Choroid plexus epithelial cell (primary cell): ENCODE data around the gene PTCSC3.

ENCODE experiments used
- DNase-seq: peaks from one replicate; pipeline ENCODE4 v3.0.0-alpha.2; 2010; ENCODE audit warnings: low read depth
- H3K4me3 ChIP-seq: 2 replicates; pipeline ENCODE4 v1.5.1; 2011; ENCODE audit warnings: low read depth, mild to moderate bottlenecking, control low read depth, low read length, moderate library complexity
- TF ChIP-seq, protein P1 (sequence below): conservative IDR thresholded peaks from 2 replicates; pipeline ENCODE4 v1.5.1; 2011; ENCODE audit warnings: low read depth, mild to moderate bottlenecking, control low read depth, inconsistent platforms, low read length, moderate library complexity

PTCSC3 gene

DNA sequence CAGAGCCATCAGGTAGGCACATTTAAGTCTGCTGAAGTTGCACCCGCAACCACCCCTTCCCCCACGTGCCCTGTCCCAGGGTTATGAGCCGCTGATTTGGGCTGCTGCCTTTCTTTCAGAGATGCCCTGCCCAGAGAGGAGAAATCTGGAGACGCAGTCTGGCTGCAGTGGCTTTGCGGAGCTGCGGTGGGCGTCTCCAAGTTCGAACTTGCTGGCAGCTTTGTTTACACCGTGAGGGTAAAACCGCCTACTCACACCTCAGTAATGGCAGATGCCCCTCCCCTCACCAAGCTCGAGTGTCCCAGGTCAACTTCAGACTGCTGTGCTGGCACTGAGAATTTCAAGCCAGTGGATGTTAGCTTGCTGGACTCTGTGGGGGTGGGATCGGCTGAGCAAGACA is 14.7 kb downstream of the PTCSC3 start:
- no peak overlapping the region for H3K4me3 ChIP-seq
- DNase-seq, result no peak
- TF ChIP-seq, protein P1, sequence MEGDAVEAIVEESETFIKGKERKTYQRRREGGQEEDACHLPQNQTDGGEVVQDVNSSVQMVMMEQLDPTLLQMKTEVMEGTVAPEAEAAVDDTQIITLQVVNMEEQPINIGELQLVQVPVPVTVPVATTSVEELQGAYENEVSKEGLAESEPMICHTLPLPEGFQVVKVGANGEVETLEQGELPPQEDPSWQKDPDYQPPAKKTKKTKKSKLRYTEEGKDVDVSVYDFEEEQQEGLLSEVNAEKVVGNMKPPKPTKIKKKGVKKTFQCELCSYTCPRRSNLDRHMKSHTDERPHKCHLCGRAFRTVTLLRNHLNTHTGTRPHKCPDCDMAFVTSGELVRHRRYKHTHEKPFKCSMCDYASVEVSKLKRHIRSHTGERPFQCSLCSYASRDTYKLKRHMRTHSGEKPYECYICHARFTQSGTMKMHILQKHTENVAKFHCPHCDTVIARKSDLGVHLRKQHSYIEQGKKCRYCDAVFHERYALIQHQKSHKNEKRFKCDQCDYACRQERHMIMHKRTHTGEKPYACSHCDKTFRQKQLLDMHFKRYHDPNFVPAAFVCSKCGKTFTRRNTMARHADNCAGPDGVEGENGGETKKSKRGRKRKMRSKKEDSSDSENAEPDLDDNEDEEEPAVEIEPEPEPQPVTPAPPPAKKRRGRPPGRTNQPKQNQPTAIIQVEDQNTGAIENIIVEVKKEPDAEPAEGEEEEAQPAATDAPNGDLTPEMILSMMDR, result no peak

DNA sequence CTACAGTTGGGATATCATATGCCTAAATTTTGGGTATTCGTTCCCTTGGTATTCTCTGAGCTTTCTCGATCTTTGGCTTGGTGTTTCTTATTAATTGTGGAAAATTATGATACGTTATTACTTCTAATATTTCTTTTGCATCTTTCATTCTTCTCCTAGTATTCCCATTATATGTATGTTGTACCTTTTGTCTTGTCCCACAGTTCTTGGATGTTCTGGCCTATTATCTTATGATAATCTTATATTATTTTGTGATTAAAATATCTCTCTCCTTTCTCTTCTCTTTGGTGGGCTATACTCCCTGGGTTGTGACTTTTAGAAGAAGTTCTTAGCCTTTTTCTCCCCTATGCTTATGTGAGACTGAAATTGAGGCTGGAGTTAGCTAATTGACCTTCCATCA is 25.2 kb downstream of the PTCSC3 start:
- no peak for DNase-seq
- TF ChIP-seq, protein P1, result no peak
- H3K4me3 ChIP-seq, result no peak overlapping the region

DNA sequence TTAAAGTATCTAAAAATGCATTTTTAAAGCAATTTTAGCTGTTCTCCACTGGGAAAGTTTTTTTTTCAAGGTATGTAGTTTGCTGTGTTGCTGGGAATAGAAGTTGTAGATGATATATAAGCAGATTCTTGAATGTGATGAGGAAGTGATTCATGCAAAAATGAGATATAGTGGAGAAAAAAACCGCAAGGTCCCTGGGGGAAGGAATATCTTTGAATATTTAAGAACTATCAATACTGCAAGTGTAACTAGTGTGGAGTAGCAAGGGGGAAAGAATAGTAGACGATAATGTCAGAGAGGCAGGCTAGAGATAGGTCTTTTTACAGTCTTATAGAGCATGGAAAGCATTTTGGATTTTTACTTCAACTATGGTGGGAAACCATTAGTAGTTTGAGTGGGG is 42.5 kb downstream of the PTCSC3 start:
- TF ChIP-seq, protein P1, result no peak
- DNase-seq, result no peak

DNA sequence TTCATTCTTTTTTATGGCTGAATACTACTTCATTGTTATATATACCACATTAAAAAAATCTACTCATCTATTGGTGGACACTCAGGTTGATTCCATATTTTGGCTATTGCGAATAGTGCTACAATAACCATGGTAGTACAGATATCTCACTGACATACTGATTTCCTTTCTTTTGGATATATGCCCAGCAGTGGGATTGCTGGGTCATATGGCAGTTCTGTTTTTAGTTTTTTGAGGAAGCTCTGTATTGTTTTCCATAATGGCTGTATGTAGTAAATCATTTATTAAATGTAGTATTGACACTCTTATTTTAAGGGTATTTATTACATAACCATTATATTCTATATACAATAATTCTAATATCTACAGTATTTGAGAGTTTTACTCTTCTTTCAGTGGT is 43.7 kb downstream of the PTCSC3 start:
- DNase-seq, result no peak
- TF ChIP-seq, protein P1, result no peak
- H3K4me3 ChIP-seq, result no peak overlapping the region

More for the DNA sequence above, 42.5 kb downstream of the PTCSC3 start:
- H3K4me3 ChIP-seq, result no peak overlapping the region

DNA sequence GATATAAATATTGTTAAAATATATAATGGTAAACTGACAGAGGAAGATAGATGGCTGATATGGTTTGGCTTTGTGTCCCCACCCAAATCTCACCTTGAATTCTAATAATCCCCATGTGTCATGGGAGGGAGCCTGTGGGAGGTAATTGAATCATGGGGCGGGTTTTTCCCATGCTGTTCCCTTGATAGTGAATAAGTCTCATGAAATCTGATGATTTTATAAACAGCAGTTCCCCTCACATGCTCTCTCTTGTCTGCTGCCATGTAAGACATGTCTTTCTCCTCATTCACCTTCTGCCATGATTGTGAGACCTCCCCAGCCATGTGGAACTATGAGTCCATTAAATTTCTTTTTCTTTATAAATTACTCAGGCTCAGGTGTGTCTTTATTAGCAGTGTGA is 46.3 kb downstream of the PTCSC3 start:
- DNase-seq, result no peak
- TF ChIP-seq, protein P1, result no peak
- H3K4me3 ChIP-seq, result no peak overlapping the region

DNA sequence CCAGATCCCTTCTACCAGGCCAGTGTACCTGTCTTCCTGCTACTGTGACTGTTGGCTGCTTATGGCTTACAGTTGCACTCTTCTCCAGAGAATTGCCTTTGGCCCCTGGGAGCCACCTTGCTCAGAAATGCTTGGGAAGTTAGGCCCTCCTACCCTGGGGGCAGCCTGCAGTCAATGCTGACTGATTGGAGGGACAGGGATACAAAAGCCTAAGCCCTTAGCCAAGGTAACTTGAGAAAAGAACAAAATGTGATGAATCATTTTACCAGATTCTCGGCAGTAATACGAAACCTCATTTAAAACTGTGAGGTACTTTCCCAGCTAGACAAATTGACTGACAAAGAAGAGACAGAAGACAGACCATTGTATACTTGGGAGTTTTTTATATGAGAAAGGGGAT is 47.3 kb downstream of the PTCSC3 start:
- no peak overlapping the region for H3K4me3 ChIP-seq
- TF ChIP-seq, protein P1, result no peak
- no peak for DNase-seq

DNA sequence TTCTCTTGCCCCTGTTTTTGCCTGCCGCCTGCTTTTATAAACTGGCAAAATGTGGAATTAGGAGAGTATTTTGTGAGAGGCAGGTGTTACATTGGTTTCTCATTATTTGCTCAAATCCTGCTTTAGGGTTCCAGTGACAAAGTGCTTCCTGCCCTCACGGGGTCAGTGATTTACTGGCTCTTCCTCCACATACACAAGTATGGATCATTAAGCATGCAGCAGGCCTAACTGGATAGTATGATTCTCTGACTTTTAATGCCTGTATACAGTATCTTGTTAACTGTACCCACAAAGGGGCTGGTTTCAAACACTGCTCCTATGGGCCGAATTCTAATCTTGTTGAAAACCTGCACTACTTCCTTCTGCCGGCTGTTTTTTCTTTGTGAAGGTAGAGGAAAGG is 63.2 kb downstream of the PTCSC3 start:
- TF ChIP-seq, protein P1, result no peak
- no peak overlapping the region for H3K4me3 ChIP-seq
- DNase-seq, result no peak
